Measurements from ENCODE around the gene NDUFS2. TPM values are rescaled to one million over a fixed set of nuclear protein-coding genes. Genes with fewer than 3 reads are reported as not detected.
"Not testable (repeated sequence)": the region's sequence is repeated elsewhere in the genome, so short reads cannot be mapped to it uniquely, and the experiment has no call there.

The NDUFS2 gene
- total RNA-seq, 2 experiments from 2014 or later: 87.7 to 95.8 TPM

- peak overlapping the region; percentile 84 for H3K27ac Mint-ChIP-seq
- H3K27me3 Mint-ChIP-seq: no peaks in the 10 kb centered on the region
- DNase-seq: no peak
- peak overlapping the region; percentile 40 for H3K4me3 Mint-ChIP-seq
- no peaks in the 10 kb centered on the region for H3K9me3 Mint-ChIP-seq
- peaks cover 52% of the 10 kb centered on the region for H3K4me1 Mint-ChIP-seq
- H3K36me3 Mint-ChIP-seq: peaks cover 21% of the 10 kb centered on the region
Observed at GRCh38 chr1:161216945-161217712, 15.0 kb downstream of the NDUFS2 start.

GRCh38 chr1:161217831-161218230 lies 15.7 kb downstream of the NDUFS2 start:
- Mint-ChIP-seq H3K4me3 (peak overlapping the region; percentile 19), H3K36me3 (peaks cover 19% of the 10 kb centered on the region), H3K27me3 (no peaks in the 10 kb centered on the region), H3K9me3 (no peaks in the 10 kb centered on the region), H3K4me1 (peaks cover 53% of the 10 kb centered on the region), H3K27ac (peak overlapping the region; percentile 84)
- no peak for DNase-seq

GRCh38 chr1:161218301-161219077 lies 16.3 kb downstream of the NDUFS2 start:
- H3K36me3 Mint-ChIP-seq: peaks cover 16% of the 10 kb centered on the region
- peak overlapping the region; percentile 15 for H3K4me3 Mint-ChIP-seq
- H3K27ac Mint-ChIP-seq: peak overlapping the region; percentile 84
- DNase-seq: no peak
- H3K9me3 Mint-ChIP-seq: no peaks in the 10 kb centered on the region
- no peaks in the 10 kb centered on the region for H3K27me3 Mint-ChIP-seq
- peaks cover 53% of the 10 kb centered on the region for H3K4me1 Mint-ChIP-seq

- H3K4me1 Mint-ChIP-seq: peaks cover 57% of the 10 kb centered on the region
- H3K4me3 Mint-ChIP-seq: no peak overlapping the region
- DNase-seq: no peak
- H3K27me3 Mint-ChIP-seq: no peaks in the 10 kb centered on the region
- no peaks in the 10 kb centered on the region for H3K9me3 Mint-ChIP-seq
- peaks cover 10% of the 10 kb centered on the region for H3K36me3 Mint-ChIP-seq
- peak overlapping the region; percentile 84 for H3K27ac Mint-ChIP-seq
Observed at GRCh38 chr1:161219078-161219892, 17.1 kb downstream of the NDUFS2 start.

- Mint-ChIP-seq H3K27ac (no peak overlapping the region), H3K4me3 (no peak overlapping the region), H3K4me1 (peaks cover 54% of the 10 kb centered on the region), H3K9me3 (no peaks in the 10 kb centered on the region), H3K27me3 (no peaks in the 10 kb centered on the region), H3K36me3 (peaks cover 4% of the 10 kb centered on the region)
- no peak for DNase-seq
Observed at GRCh38 chr1:161220002-161220401, 17.8 kb downstream of the NDUFS2 start.

- Mint-ChIP-seq H3K27ac (peak overlapping the region; percentile 26), H3K4me3 (no peak overlapping the region), H3K36me3 (peaks cover 2% of the 10 kb centered on the region), H3K9me3 (no peaks in the 10 kb centered on the region), H3K27me3 (no peaks in the 10 kb centered on the region), H3K4me1 (peaks cover 57% of the 10 kb centered on the region)
- DNase-seq: no peak
Observed at GRCh38 chr1:161222175-161223019, 20.2 kb downstream of the NDUFS2 start.

GRCh38 chr1:161223805-161224694 lies 21.9 kb downstream of the NDUFS2 start:
- H3K36me3 Mint-ChIP-seq: peaks cover 13% of the 10 kb centered on the region
- peak overlapping the region; percentile 25 for H3K27ac Mint-ChIP-seq
- H3K27me3 Mint-ChIP-seq: no peaks in the 10 kb centered on the region
- H3K4me3 Mint-ChIP-seq: no peak overlapping the region
- no peaks in the 10 kb centered on the region for H3K9me3 Mint-ChIP-seq
- peaks cover 48% of the 10 kb centered on the region for H3K4me1 Mint-ChIP-seq
- DNase-seq: no peak

GRCh38 chr1:161224695-161225087 lies 22.5 kb downstream of the NDUFS2 start:
- DNase-seq, H3K4me3 Mint-ChIP-seq, H3K9me3 Mint-ChIP-seq, H3K27ac Mint-ChIP-seq, H3K27me3 Mint-ChIP-seq: not testable (repeated sequence)
- peaks cover 41% of the 10 kb centered on the region for H3K4me1 Mint-ChIP-seq
- peaks cover 13% of the 10 kb centered on the region for H3K36me3 Mint-ChIP-seq

GRCh38 chr1:161225178-161225533 lies 23.0 kb downstream of the NDUFS2 start:
- H3K4me3 Mint-ChIP-seq: peak overlapping the region; percentile 50
- H3K27ac Mint-ChIP-seq: peak overlapping the region; percentile 82
- DNase-seq: no peak
- H3K4me1 Mint-ChIP-seq: peaks cover 37% of the 10 kb centered on the region
- H3K36me3 Mint-ChIP-seq: peaks cover 13% of the 10 kb centered on the region
- no peaks in the 10 kb centered on the region for H3K9me3 Mint-ChIP-seq
- no peaks in the 10 kb centered on the region for H3K27me3 Mint-ChIP-seq

- Mint-ChIP-seq H3K9me3 (no peaks in the 10 kb centered on the region), H3K27ac (peak within 1 kb of the TSS; percentile 96), H3K27me3 (no peaks in the 10 kb centered on the region), H3K4me1 (peaks cover 35% of the 10 kb centered on the region), H3K36me3 (peaks cover 13% of the 10 kb centered on the region), H3K4me3 (peak within 1 kb of the TSS; percentile 95)
- peak; percentile 88 for DNase-seq
Observed at GRCh38 chr1:161225534-161226319, 23.6 kb downstream of the NDUFS2 start, which contains the start of gene TOMM40L. Gene TOMM40L, plus strand, starts transcription at chr1:161226060. Its CDS starts 430 bp downstream, at chr1:161226490.

GRCh38 chr1:161226320-161226711 lies 24.1 kb downstream of the NDUFS2 start:
- Mint-ChIP-seq H3K27ac (peak overlapping the region; percentile 96), H3K36me3 (peaks cover 13% of the 10 kb centered on the region), H3K27me3 (no peaks in the 10 kb centered on the region), H3K4me1 (peaks cover 32% of the 10 kb centered on the region), H3K4me3 (peak overlapping the region; percentile 95), H3K9me3 (no peaks in the 10 kb centered on the region)
- DNase-seq: no peak

- peaks cover 31% of the 10 kb centered on the region for H3K4me1 Mint-ChIP-seq
- H3K9me3 Mint-ChIP-seq: no peaks in the 10 kb centered on the region
- H3K27me3 Mint-ChIP-seq: no peaks in the 10 kb centered on the region
- peak overlapping the region; percentile 96 for H3K27ac Mint-ChIP-seq
- peaks cover 13% of the 10 kb centered on the region for H3K36me3 Mint-ChIP-seq
- no peak for DNase-seq
- peak overlapping the region; percentile 95 for H3K4me3 Mint-ChIP-seq
Observed at GRCh38 chr1:161226759-161227158, 24.6 kb downstream of the NDUFS2 start.
